Stimulated activated CD8-positive, alpha-beta memory T cell treated with anti-CD3 and anti-CD28 coated beads, Interleukin-7, amount 100 ng/mL, for 4 hours (primary cell): ENCODE results near the gene UTP3.
"Not testable (repeated sequence)": the region's sequence is repeated elsewhere in the genome, so short reads cannot be mapped to it uniquely, and the experiment has no call there.

Source experiments
- DNase-seq, 2 donors: peaks; one replicate each; pipeline ENCODE4 v3.0.0-alpha.2; 2020; ENCODE audit warnings: low read depth in 2 of 2

The UTP3 gene

GRCh38 chr4:70682142-70682541 is 6.2 kb upstream of the UTP3 start:
- DNase-seq: not testable (repeated sequence)

GRCh38 chr4:70687392-70687791 is 940 bp upstream of the UTP3 start:
- DNase-seq: no peak

GRCh38 chr4:70688795-70689231 is 481 bp downstream of the UTP3 start:
- peak in 1 of 2 donors; percentile 12 for DNase-seq

GRCh38 chr4:70691661-70692060 is 3.3 kb downstream of the UTP3 start:
- no peak for DNase-seq

GRCh38 chr4:70694633-70695032 is 6.3 kb downstream of the UTP3 start:
- DNase-seq: not testable (repeated sequence)

GRCh38 chr4:70698435-70698834 is 10.1 kb downstream of the UTP3 start:
- DNase-seq: not testable (repeated sequence)

GRCh38 chr4:70700712-70701111 is 12.4 kb downstream of the UTP3 start:
- no peak for DNase-seq

GRCh38 chr4:70701271-70701670 is 12.9 kb downstream of the UTP3 start:
- no peak for DNase-seq

GRCh38 chr4:70702592-70702991 is 14.3 kb downstream of the UTP3 start:
- not testable (repeated sequence) for DNase-seq

- DNase-seq: no peak
Measured at GRCh38 chr4:70703619-70704214, 15.4 kb downstream of the UTP3 start.

GRCh38 chr4:70704215-70704930 is 16.0 kb downstream of the UTP3 start:
- DNase-seq: peak; percentile 31 to 57

GRCh38 chr4:70704931-70705182 is 16.5 kb downstream of the UTP3 start:
- DNase-seq: no peak

- peak; percentile 46 to 75 for DNase-seq
Measured at GRCh38 chr4:70705183-70706043, 17.1 kb downstream of the UTP3 start.

- no peak for DNase-seq
Measured at GRCh38 chr4:70706044-70706461, 17.7 kb downstream of the UTP3 start.

GRCh38 chr4:70706516-70706915 is 18.2 kb downstream of the UTP3 start:
- DNase-seq: no peak

GRCh38 chr4:70709611-70710205 is 21.4 kb downstream of the UTP3 start:
- no peak for DNase-seq

GRCh38 chr4:70711599-70711998 is 23.3 kb downstream of the UTP3 start:
- DNase-seq: no peak

GRCh38 chr4:70712150-70712549 is 23.8 kb downstream of the UTP3 start:
- DNase-seq: no peak

GRCh38 chr4:70712604-70713452 is 24.5 kb downstream of the UTP3 start:
- DNase-seq: no peak

GRCh38 chr4:70713453-70714078 is 25.2 kb downstream of the UTP3 start:
- no peak for DNase-seq
